ENCODE measurements around the gene TAF1. TPM values are rescaled to one million over a fixed set of nuclear protein-coding genes. Genes with fewer than 3 reads are reported as not detected.

Gene TAF1
- total RNA-seq, 1 experiment from 2014 or later: 31.2 TPM

GRCh38 chrX:71454222-71454621 lies 88.1 kb downstream of the TAF1 start:
- H3K27me3 Mint-ChIP-seq (ENCODE audit: low read depth): no peaks in the 10 kb centered on the region
- ChIA-PET CTCF (no interaction called here), POLR2A (interaction anchor here (0.5 kb wide), 1 partner anchor 50 kb away, joined by 5 read pairs; no protein-coding TSS in a partner anchor)
- no peak overlapping the region for H3K4me3 Mint-ChIP-seq
- ATAC-seq (no peak), DNase-seq (ENCODE audit: low spot score) (no peak)
- H3K36me3 Mint-ChIP-seq: peaks cover 53% of the 10 kb centered on the region
- H3K4me1 Mint-ChIP-seq: peaks cover 7% of the 10 kb centered on the region
- no peaks in the 10 kb centered on the region for H3K9me3 Mint-ChIP-seq
- no peak overlapping the region for H3K27ac Mint-ChIP-seq
- TF ChIP-seq RORB (CRISPR knock-in tag; IDR thresholded peaks at IDR 0.05): no peak

- ATAC-seq (peak; percentile 78), DNase-seq (ENCODE audit: low spot score) (no peak)
- Mint-ChIP-seq H3K36me3 (peaks cover 80% of the 10 kb centered on the region), H3K27ac (no peak overlapping the region), H3K4me3 (no peak overlapping the region), H3K27me3 (ENCODE audit: low read depth) (no peaks in the 10 kb centered on the region), H3K4me1 (peaks cover 7% of the 10 kb centered on the region), H3K9me3 (no peaks in the 10 kb centered on the region)
- no peak for TF ChIP-seq NR2C2 (CRISPR knock-in tag; IDR thresholded peaks at IDR 0.05)
- TF ChIP-seq ZBTB43 (CRISPR knock-in tag; IDR thresholded peaks at IDR 0.05): no peak
- no peak for TF ChIP-seq MYBL2 (CRISPR knock-in tag; IDR thresholded peaks at IDR 0.05)
- TF ChIP-seq FOXK1 (CRISPR knock-in tag; IDR thresholded peaks at IDR 0.05): no peak
- TF ChIP-seq EMX1 (CRISPR knock-in tag; IDR thresholded peaks at IDR 0.05): no peak
- no peak for TF ChIP-seq ZNF425 (CRISPR knock-in tag; conservative IDR thresholded peaks at IDR 0.05)
- TF ChIP-seq CDX4 (CRISPR knock-in tag; IDR thresholded peaks at IDR 0.05; ENCODE audit: borderline replicate concordance): no peak
- no peak for TF ChIP-seq HMGA2 (CRISPR knock-in tag; IDR thresholded peaks at IDR 0.05)
- no peak for TF ChIP-seq GTF2I (CRISPR knock-in tag; conservative IDR thresholded peaks at IDR 0.05)
- no peak for TF ChIP-seq ATF1 (CRISPR knock-in tag; IDR thresholded peaks at IDR 0.05)
- no peak for TF ChIP-seq E2F5 (CRISPR knock-in tag; IDR thresholded peaks at IDR 0.05)
- no peak for TF ChIP-seq GRHL2 (CRISPR knock-in tag; IDR thresholded peaks at IDR 0.05; ENCODE audit: insufficient replicate concordance, severe bottlenecking)
- TF ChIP-seq ZNF671 (CRISPR knock-in tag; IDR thresholded peaks at IDR 0.05): no peak
- POLR2A ChIA-PET: no interaction called here
- CTCF ChIA-PET: no interaction called here
These were observed 92.7 kb downstream of the TAF1 start for GRCh38 chrX:71458866-71459265.

GRCh38 chrX:71464968-71465367 lies 98.8 kb downstream of the TAF1 start:
- POLR2A ChIA-PET: no interaction called here
- Mint-ChIP-seq H3K27me3 (ENCODE audit: low read depth) (no peaks in the 10 kb centered on the region), H3K36me3 (peaks cover 46% of the 10 kb centered on the region), H3K4me3 (no peak overlapping the region), H3K9me3 (no peaks in the 10 kb centered on the region), H3K4me1 (no peaks in the 10 kb centered on the region), H3K27ac (no peak overlapping the region)
- no peak for ATAC-seq
- DNase-seq (ENCODE audit: low spot score): no peak
- CTCF ChIA-PET: no interaction called here
- TF ChIP-seq ZNF232 (CRISPR knock-in tag; IDR thresholded peaks at IDR 0.05) (no peak), JUN (CRISPR knock-in tag; IDR thresholded peaks at IDR 0.05) (no peak), ELF4 (CRISPR knock-in tag; IDR thresholded peaks at IDR 0.05; ENCODE audit: low read depth) (no peak), FOXK1 (CRISPR knock-in tag; IDR thresholded peaks at IDR 0.05) (no peak), ZNF671 (CRISPR knock-in tag; IDR thresholded peaks at IDR 0.05) (no peak), KAT7 (CRISPR knock-in tag; IDR thresholded peaks at IDR 0.05; ENCODE audit: borderline replicate concordance) (no peak), ETV6 (CRISPR knock-in tag; IDR thresholded peaks at IDR 0.05) (no peak), NR2C2 (CRISPR knock-in tag; IDR thresholded peaks at IDR 0.05) (no peak), ZNF532 (CRISPR knock-in tag; IDR thresholded peaks at IDR 0.05; ENCODE audit: borderline replicate concordance) (no peak)

Data from WTC11 (cell line).